Endothelial cell of umbilical vein (primary cell): Measurements from ENCODE around the gene SLC9A2.

Experiments used
- EZH2 ChIP-seq: IDR thresholded peaks from 2 replicates; pipeline ENCODE4 v1.6.1; 2012; ENCODE audit warnings: borderline replicate concordance, low read depth, mild to moderate bottlenecking, moderate library complexity, low read length, inconsistent platforms; ENCODE audit not compliant: severe bottlenecking
- GATA2 ChIP-seq: IDR thresholded peaks from 2 replicates; pipeline ENCODE4 v1.7.0; 2011; ENCODE audit warnings: low read depth, mild to moderate bottlenecking, moderate library complexity, mixed read lengths, low read length; ENCODE audit not compliant: insufficient read length, insufficient read depth
- MYC ChIP-seq: IDR thresholded peaks from one replicate; pipeline ENCODE4 v1.6.1; 2011; ENCODE audit warnings: mild to moderate bottlenecking, low read depth, low read length
- POLR2A ChIP-seq: IDR thresholded peaks from 2 replicates; pipeline ENCODE4 v1.6.1; 2012; ENCODE audit warnings: low read depth, mild to moderate bottlenecking, control low read depth, low read length
- POLR2AphosphoS5 ChIP-seq: IDR thresholded peaks from 2 replicates; pipeline ENCODE4 v1.6.1; 2012; ENCODE audit warnings: low read depth, mild to moderate bottlenecking, control low read depth, low read length, moderate library complexity; ENCODE audit not compliant: insufficient read depth
- TF ChIP-seq, protein P1 (sequence below), 2 donors: IDR thresholded peaks; 1 replicate in 1 of 2; 2 replicates in 1 of 2; pipeline ENCODE4 v1.5.1; 2011; ENCODE audit warnings: low read length in 2 of 2, mild to moderate bottlenecking in 2 of 2, moderate library complexity in 2 of 2, control low read depth in 1 of 2, inconsistent platforms in 1 of 2, low read depth in 1 of 2; ENCODE audit not compliant: insufficient read depth in 1 of 2; ENCODE audit errors: extremely low read depth in 1 of 2

- TF ChIP-seq POLR2AphosphoS5, result no peak
- TF ChIP-seq EZH2, result no peak
- TF ChIP-seq, protein P1, sequence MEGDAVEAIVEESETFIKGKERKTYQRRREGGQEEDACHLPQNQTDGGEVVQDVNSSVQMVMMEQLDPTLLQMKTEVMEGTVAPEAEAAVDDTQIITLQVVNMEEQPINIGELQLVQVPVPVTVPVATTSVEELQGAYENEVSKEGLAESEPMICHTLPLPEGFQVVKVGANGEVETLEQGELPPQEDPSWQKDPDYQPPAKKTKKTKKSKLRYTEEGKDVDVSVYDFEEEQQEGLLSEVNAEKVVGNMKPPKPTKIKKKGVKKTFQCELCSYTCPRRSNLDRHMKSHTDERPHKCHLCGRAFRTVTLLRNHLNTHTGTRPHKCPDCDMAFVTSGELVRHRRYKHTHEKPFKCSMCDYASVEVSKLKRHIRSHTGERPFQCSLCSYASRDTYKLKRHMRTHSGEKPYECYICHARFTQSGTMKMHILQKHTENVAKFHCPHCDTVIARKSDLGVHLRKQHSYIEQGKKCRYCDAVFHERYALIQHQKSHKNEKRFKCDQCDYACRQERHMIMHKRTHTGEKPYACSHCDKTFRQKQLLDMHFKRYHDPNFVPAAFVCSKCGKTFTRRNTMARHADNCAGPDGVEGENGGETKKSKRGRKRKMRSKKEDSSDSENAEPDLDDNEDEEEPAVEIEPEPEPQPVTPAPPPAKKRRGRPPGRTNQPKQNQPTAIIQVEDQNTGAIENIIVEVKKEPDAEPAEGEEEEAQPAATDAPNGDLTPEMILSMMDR (IDR thresholded peaks at IDR 0.05; ENCODE audit: extremely low read depth in 1 of 2, insufficient read depth in 1 of 2, low read depth in 1 of 2, low read length in 2 of 2), result no peak
- no peak for TF ChIP-seq POLR2A
- no peak for TF ChIP-seq GATA2
- TF ChIP-seq MYC, result no peak
Measured at GRCh38 chr2:102672107-102672776, 52.9 kb downstream of the SLC9A2 start.
